NCI-H187 treated with DMSO at 0.1 percent for 48 hours (cell line): ENCODE data around the gene DOCK6.

Experiments used
- DNase-seq: peaks from one replicate; lab custom pipeline; 2025; lab: John Stamatoyannopoulos, UW

Gene DOCK6

GRCh38 chr19:11225172-11225571 is 37.2 kb downstream of the DOCK6 start:
- no peak for DNase-seq

- no peak for DNase-seq
These were observed 37.9 kb downstream of the DOCK6 start for GRCh38 chr19:11224429-11224828.

GRCh38 chr19:11223200-11223599 is 39.1 kb downstream of the DOCK6 start:
- DNase-seq, result no peak

- DNase-seq, result no peak
These were observed 41.2 kb downstream of the DOCK6 start for GRCh38 chr19:11221082-11221598.

- DNase-seq, result no peak
These were observed 47.9 kb downstream of the DOCK6 start for GRCh38 chr19:11214387-11214786.

GRCh38 chr19:11210656-11210928 is 51.7 kb downstream of the DOCK6 start:
- DNase-seq, result no peak

- DNase-seq, result no peak
These were observed 52.3 kb downstream of the DOCK6 start for GRCh38 chr19:11209839-11210655.

- no peak for DNase-seq
These were observed 53.5 kb downstream of the DOCK6 start for GRCh38 chr19:11208561-11209471.

- DNase-seq, result no peak
These were observed 56.3 kb downstream of the DOCK6 start for GRCh38 chr19:11205939-11206570.

GRCh38 chr19:11204943-11205349 is 57.4 kb downstream of the DOCK6 start:
- no peak for DNase-seq

GRCh38 chr19:11204076-11204602 is 58.2 kb downstream of the DOCK6 start:
- no peak for DNase-seq

GRCh38 chr19:11203194-11204075 is 58.9 kb downstream of the DOCK6 start:
- DNase-seq, result no peak

- no peak for DNase-seq
These were observed 59.7 kb downstream of the DOCK6 start for GRCh38 chr19:11202488-11203193.

GRCh38 chr19:11201791-11202190 is 60.5 kb downstream of the DOCK6 start:
- DNase-seq, result no peak

GRCh38 chr19:11200931-11201330 is 61.4 kb downstream of the DOCK6 start:
- no peak for DNase-seq

GRCh38 chr19:11200015-11200574 is 62.2 kb downstream of the DOCK6 start:
- no peak for DNase-seq

GRCh38 chr19:11199517-11199916 is 62.8 kb downstream of the DOCK6 start:
- no peak for DNase-seq

GRCh38 chr19:11198769-11199424 is 63.4 kb downstream of the DOCK6 start:
- DNase-seq, result no peak

- no peak for DNase-seq
These were observed 64.2 kb downstream of the DOCK6 start for GRCh38 chr19:11198175-11198534.
